OCI-LY1 (cell line): Measurements from ENCODE around the gene NPAS3.

Experiments used
- EZH2 ChIP-seq: fragments of 200-600 bp; sonication (generic), shearing (Covaris generic); IDR thresholded peaks from 2 replicates; pipeline ENCODE4 v1.8.0; 2017; ENCODE audit warnings: borderline replicate concordance, mixed run types, mild to moderate bottlenecking, antibody characterized with exemption, low read length, moderate library complexity, mixed read lengths
- TF ChIP-seq, protein P1 (sequence below): fragments of 200-600 bp; sonication (generic), shearing (Covaris generic); IDR thresholded peaks from 2 replicates; pipeline ENCODE4 v1.5.1; 2017; ENCODE audit warnings: mild to moderate bottlenecking, antibody characterized with exemption, low read length, moderate library complexity, mixed read lengths

DNA sequence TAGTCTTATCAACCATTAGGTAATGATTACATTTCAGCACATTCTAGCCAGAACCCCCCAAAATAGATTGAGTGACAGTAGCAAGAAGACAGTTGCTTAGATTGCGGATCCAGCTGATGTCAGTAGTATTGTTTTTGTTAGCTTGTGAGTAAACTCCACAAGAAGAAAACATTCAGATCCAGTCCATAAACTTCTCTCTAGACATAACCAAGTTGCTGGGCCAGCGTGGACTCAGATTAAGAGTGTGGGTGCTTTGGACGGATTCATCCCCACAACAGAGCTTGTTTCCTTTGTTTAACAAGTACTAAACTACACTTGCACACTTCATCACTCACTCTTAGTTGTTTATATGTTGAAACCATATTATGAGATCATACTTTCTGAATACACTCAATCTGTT lies 293.4 kb downstream of the NPAS3 start:
- TF ChIP-seq, protein P1, sequence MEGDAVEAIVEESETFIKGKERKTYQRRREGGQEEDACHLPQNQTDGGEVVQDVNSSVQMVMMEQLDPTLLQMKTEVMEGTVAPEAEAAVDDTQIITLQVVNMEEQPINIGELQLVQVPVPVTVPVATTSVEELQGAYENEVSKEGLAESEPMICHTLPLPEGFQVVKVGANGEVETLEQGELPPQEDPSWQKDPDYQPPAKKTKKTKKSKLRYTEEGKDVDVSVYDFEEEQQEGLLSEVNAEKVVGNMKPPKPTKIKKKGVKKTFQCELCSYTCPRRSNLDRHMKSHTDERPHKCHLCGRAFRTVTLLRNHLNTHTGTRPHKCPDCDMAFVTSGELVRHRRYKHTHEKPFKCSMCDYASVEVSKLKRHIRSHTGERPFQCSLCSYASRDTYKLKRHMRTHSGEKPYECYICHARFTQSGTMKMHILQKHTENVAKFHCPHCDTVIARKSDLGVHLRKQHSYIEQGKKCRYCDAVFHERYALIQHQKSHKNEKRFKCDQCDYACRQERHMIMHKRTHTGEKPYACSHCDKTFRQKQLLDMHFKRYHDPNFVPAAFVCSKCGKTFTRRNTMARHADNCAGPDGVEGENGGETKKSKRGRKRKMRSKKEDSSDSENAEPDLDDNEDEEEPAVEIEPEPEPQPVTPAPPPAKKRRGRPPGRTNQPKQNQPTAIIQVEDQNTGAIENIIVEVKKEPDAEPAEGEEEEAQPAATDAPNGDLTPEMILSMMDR = no peak
- no peak for TF ChIP-seq EZH2
